CD4-positive, alpha-beta T cell (primary cell): ENCODE data around the gene KRT79. TPM values are rescaled to one million over a fixed set of nuclear protein-coding genes. Genes with fewer than 3 reads are reported as not detected.

Experiments used
- ATAC-seq: fragments of 200-7000 bp; cut with Tn5 transposase; one replicate; pipeline ENCODE4 v1.10.0; 2022; ENCODE audit warnings: mild to moderate bottlenecking; ENCODE audit not compliant: poor library complexity
- CTCF ChIA-PET: fragments of 350-600 bp; sonication (Branson Sonifier 250); formaldehyde crosslinking; loops from one replicate; lab custom pipeline; 2021; ENCODE audit warnings: antibody characterized with exemption, inconsistent platforms; lab: Charles Lee
- POLR2A ChIA-PET: fragments of 350-600 bp; sonication (Branson Sonifier 250); formaldehyde crosslinking; loops from one replicate; lab custom pipeline; 2021; ENCODE audit warnings: antibody characterized with exemption, inconsistent platforms; lab: Charles Lee
- DNase-seq, 14 experiments: peaks; one replicate each; pipeline ENCODE4 v3.0.0-alpha.2; 2013 to 2020; ENCODE audit warnings: mixed read lengths in 2 of 14
- H3K27ac ChIP-seq, 2 donors: one replicate each; pipeline versions ENCODE4 v1.5.1 to v1.7.0; 2013; ENCODE audit warnings: low read length in 2 of 2, low read depth in 1 of 2, mild to moderate bottlenecking in 1 of 2
- H3K27me3 ChIP-seq, 2 experiments: 1 replicate in 1 of 2; 2 replicates in 1 of 2; pipeline versions ENCODE4 v1.6.1 to v1.7.0; 2013; ENCODE audit warnings: low read length in 2 of 2, control low read depth in 1 of 2, mild to moderate bottlenecking in 1 of 2, moderate library complexity in 1 of 2; ENCODE audit not compliant: insufficient read depth in 2 of 2, control insufficient read depth in 1 of 2
- H3K36me3 ChIP-seq: one replicate; pipeline ENCODE4 v1.6.1; 2013; ENCODE audit warnings: low read length, control low read depth; ENCODE audit not compliant: insufficient read depth
- H3K4me1 ChIP-seq: one replicate; pipeline ENCODE4 v1.6.1; 2013; ENCODE audit warnings: low read length, control low read depth; ENCODE audit not compliant: insufficient read depth
- H3K4me3 ChIP-seq: one replicate; pipeline ENCODE4 v1.5.1; 2013; ENCODE audit warnings: mild to moderate bottlenecking, low read length, moderate library complexity
- H3K9me3 ChIP-seq, 2 experiments: 1 replicate in 1 of 2; 2 replicates in 1 of 2; pipeline versions ENCODE4 v1.6.1 to v1.7.0; 2013; ENCODE audit warnings: low read length in 2 of 2, mild to moderate bottlenecking in 2 of 2, control low read depth in 1 of 2, moderate library complexity in 1 of 2; ENCODE audit not compliant: control insufficient read depth in 1 of 2, insufficient read depth in 1 of 2
- H3K27ac Mint-ChIP-seq: one replicate; pipeline ENCODE4 v1.8.0; 2020; ENCODE audit warnings: mixed read lengths
- H3K27me3 Mint-ChIP-seq: one replicate; pipeline ENCODE4 v1.8.0; 2021; ENCODE audit warnings: mixed read lengths
- H3K36me3 Mint-ChIP-seq: one replicate; pipeline ENCODE4 v1.8.0; 2021; ENCODE audit warnings: low read depth, mixed read lengths
- H3K4me1 Mint-ChIP-seq: one replicate; pipeline ENCODE4 v1.8.0; 2021; ENCODE audit warnings: low read depth, mixed read lengths
- H3K4me3 Mint-ChIP-seq: one replicate; pipeline ENCODE4 v1.8.0; 2020; ENCODE audit warnings: mild to moderate bottlenecking, mixed read lengths
- H3K9me3 Mint-ChIP-seq: one replicate; pipeline ENCODE4 v1.8.0; 2020; ENCODE audit warnings: mixed read lengths
- intact Hi-C, 2 experiments: fragments of 100-400 bp; cut with DNase I in 1 of 2; cut with micrococcal nuclease in 1 of 2; formaldehyde crosslinking; loops; one replicate each; pipeline versions ENCODE4 v1.15.1 to v1.9.0; 2023 to 2025; cut with DNase I, micrococcal nuclease
- total RNA-seq, 174 experiments: library from RNA in 2 of 174; stranded (reverse) in 2 of 174; gene quantifications; one replicate each; pipeline ENCODE4 v1.2.3 and lab custom pipeline; 2021 to 2026
- TF ChIP-seq, protein P1 (sequence below): fragments of 200-600 bp; IDR thresholded peaks from one replicate; pipeline ENCODE4 v1.8.0; 2022; ENCODE audit warnings: antibody characterized with exemption, mild to moderate bottlenecking

KRT79 gene
- total RNA-seq, 2 experiments from 2014 or later, result not detected

GRCh38 chr12:52788192-52788875 is 45.8 kb downstream of the KRT79 start:
- H3K27ac ChIP-seq, result no peak overlapping the region
- no peaks in the 10 kb centered on the region for H3K36me3 ChIP-seq
- Mint-ChIP-seq H3K36me3 (no peaks in the 10 kb centered on the region), H3K27me3 (peaks cover 53% of the 10 kb centered on the region), H3K4me1 (peaks cover 12% of the 10 kb centered on the region), H3K4me3 (no peak overlapping the region), H3K9me3 (no peaks in the 10 kb centered on the region), H3K27ac (no peak overlapping the region)
- TF ChIP-seq, protein P1, sequence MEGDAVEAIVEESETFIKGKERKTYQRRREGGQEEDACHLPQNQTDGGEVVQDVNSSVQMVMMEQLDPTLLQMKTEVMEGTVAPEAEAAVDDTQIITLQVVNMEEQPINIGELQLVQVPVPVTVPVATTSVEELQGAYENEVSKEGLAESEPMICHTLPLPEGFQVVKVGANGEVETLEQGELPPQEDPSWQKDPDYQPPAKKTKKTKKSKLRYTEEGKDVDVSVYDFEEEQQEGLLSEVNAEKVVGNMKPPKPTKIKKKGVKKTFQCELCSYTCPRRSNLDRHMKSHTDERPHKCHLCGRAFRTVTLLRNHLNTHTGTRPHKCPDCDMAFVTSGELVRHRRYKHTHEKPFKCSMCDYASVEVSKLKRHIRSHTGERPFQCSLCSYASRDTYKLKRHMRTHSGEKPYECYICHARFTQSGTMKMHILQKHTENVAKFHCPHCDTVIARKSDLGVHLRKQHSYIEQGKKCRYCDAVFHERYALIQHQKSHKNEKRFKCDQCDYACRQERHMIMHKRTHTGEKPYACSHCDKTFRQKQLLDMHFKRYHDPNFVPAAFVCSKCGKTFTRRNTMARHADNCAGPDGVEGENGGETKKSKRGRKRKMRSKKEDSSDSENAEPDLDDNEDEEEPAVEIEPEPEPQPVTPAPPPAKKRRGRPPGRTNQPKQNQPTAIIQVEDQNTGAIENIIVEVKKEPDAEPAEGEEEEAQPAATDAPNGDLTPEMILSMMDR, result no peak
- ChIA-PET CTCF (no interaction called here), POLR2A (no interaction called here)
- no peaks in the 10 kb centered on the region for H3K9me3 ChIP-seq
- ATAC-seq (no peak), DNase-seq (no peak)
- peaks cover 7% of the 10 kb centered on the region for H3K4me1 ChIP-seq
- H3K27me3 ChIP-seq, result peaks cover 5 to 24% of the 10 kb centered on the region in 2 experiments
- intact Hi-C loops, result no loop called here
- no peak overlapping the region for H3K4me3 ChIP-seq

DNA sequence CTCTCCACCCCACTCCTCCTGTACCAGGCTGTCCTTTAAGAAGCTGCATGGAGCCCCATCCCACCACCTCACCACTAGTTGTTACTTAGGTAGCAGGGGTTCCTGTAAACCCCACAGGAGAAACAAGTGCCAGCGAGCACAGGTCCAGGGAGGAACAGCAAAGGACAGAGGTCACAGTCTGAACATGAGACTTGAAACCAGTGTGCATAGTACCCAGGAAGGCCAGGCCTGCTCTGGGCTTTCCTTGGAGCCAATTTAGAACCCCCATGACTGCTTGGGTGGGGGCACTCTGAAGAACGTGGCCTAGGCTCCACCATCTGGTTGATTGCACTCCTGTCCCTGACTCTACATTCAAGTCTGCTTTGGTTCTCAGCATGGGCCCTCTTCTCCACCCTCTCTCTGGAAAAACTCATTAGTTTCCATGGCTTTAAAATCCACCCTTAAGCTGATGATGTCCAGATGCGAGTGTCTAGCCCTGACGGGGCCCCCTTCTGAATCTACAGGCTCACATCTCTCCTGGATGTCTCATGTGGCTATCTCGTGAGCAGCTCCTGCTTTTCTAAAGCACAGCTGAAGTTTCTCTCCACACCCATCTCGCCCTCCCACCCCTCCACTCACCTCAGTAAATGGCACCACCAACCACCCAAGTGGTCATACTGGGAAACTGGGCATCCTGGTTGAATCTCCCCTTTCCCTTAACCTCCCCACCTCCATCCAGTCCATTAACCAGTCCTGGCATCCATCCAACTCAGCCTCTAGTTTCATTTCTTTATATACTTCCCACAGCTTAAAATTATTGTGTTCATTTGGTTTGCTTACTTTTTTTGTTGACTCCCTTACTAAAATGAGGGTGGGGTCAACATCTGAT is 46.6 kb downstream of the KRT79 start:
- POLR2A ChIA-PET, result no interaction called here

GRCh38 chr12:52784909-52785308 is 49.2 kb downstream of the KRT79 start:
- intact Hi-C loops, result no loop called here
- peaks cover 2% of the 10 kb centered on the region for H3K4me1 ChIP-seq
- H3K27me3 ChIP-seq, result peaks cover 5 to 13% of the 10 kb centered on the region in 2 experiments
- POLR2A ChIA-PET, result no interaction called here
- no peak overlapping the region for H3K4me3 Mint-ChIP-seq
- H3K36me3 ChIP-seq, result no peaks in the 10 kb centered on the region
- no peaks in the 10 kb centered on the region for H3K9me3 ChIP-seq
- no peaks in the 10 kb centered on the region for H3K36me3 Mint-ChIP-seq
- TF ChIP-seq, protein P1, result no peak
- no peak overlapping the region for H3K27ac Mint-ChIP-seq
- peaks cover 4% of the 10 kb centered on the region for H3K4me1 Mint-ChIP-seq
- ATAC-seq (no peak), DNase-seq (no peak)
- H3K4me3 ChIP-seq, result no peak overlapping the region
- no peak overlapping the region for H3K27ac ChIP-seq
- H3K27me3 Mint-ChIP-seq, result peaks cover 44% of the 10 kb centered on the region
- CTCF ChIA-PET, result interaction anchor here (0.7 kb wide), 1 partner anchor 614 kb away, joined by 3 read pairs; no protein-coding TSS in a partner anchor
- H3K9me3 Mint-ChIP-seq, result no peaks in the 10 kb centered on the region

More for the DNA sequence above, 46.6 kb downstream of the KRT79 start:
- intact Hi-C loops, result no loop called here
- CTCF ChIA-PET, result no interaction called here
- Histone ChIP-seq H3K27ac (no peak overlapping the region), H3K4me1 (peaks cover 7% of the 10 kb centered on the region), H3K9me3 (no peaks in the 10 kb centered on the region), H3K27me3 (peaks cover 5 to 24% of the 10 kb centered on the region in 2 experiments), H3K4me3 (no peak overlapping the region), H3K36me3 (no peaks in the 10 kb centered on the region)
- Mint-ChIP-seq H3K4me3 (no peak overlapping the region), H3K36me3 (no peaks in the 10 kb centered on the region), H3K27ac (no peak overlapping the region), H3K27me3 (peaks cover 53% of the 10 kb centered on the region), H3K4me1 (peaks cover 12% of the 10 kb centered on the region), H3K9me3 (no peaks in the 10 kb centered on the region)
- TF ChIP-seq, protein P1, result no peak
- DNase-seq, result no peak
- ATAC-seq, result no peak
